Measurements from ENCODE around the gene RPL18. TPM values are rescaled to one million over a fixed set of nuclear protein-coding genes. Genes with fewer than 3 reads are reported as not detected.

RPL18 gene
- total RNA-seq, 1 donor from 2014 or later: 997 TPM

DNA sequence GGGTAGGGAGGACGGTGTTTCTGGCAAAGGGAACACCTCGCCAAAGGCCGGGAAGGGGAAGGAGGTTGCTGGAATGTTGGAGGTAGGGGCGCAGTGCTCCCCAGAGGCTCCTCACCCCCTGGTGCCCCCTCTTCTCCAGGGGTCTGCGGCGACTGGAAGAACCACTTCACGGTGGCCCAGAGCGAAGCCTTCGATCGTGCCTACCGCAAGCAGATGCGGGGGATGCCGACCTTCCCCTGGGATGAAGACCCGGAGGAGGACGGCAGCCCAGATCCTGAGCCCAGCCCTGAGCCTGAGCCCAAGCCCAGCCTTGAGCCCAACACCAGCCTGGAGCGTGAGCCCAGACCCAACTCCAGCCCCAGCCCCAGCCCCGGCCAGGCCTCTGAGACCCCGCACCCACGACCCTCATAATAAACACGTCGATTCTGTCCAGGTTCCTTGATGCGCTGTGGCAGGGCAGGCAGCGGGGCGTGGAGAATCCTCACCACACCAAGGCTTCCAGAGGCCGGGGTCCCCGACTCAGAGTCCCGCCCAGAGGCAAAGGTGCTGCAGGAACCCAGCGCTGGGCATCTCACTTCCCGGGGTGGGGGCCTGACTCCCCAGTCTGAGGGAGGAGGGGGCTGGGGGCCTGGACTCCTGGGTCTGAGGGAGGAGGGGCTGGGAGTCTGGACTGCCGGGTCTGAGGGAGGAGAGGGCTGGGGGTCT, 19.8 kb downstream of the RPL18 start:
- ATAC-seq (no peak), DNase-seq (no peak)
- intact Hi-C loops (cut with DNase I): no loop called here

DNA sequence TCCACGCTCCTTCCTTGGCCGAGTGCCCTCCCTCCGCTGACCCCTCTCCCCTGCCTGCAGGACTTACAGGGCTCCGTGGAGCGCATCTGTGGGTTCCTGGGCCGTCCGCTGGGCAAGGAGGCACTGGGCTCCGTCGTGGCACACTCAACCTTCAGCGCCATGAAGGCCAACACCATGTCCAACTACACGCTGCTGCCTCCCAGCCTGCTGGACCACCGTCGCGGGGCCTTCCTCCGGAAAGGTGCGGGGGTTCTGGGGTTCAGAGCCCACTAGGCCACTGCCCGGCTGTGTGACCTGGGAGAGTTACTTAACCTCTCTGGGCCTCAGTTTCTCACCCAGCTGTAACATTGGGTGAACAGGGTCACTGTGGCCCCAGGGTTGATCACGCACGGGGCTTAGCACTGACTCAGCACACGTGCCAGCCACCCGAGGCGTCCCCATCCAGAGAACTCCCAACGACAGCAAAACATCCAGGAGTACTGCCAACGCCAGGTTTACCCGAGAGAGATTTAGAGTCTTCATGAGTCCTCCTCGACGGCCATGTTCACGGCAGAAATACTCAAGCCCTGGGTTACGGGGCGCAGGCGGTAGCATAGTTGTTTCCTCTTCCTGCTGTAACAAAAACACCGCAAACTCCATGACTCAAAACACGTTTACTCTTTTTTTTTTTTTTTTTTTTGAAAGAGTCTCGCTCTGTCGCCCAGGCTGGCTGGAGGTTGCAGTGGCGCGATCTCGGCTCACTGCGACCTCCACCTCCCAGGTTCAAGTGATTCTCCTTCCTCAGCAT, 22.1 kb downstream of the RPL18 start:
- DNase-seq (no peak), ATAC-seq (peak in 1 of 2 donors; percentile 9)

More for the DNA sequence above, 19.8 kb downstream of the RPL18 start:
- Histone ChIP-seq H3K9me3 (no peaks in the 10 kb centered on the region), H3K4me3 (no peak overlapping the region), H3K4me1 (no peaks in the 10 kb centered on the region), H3K27me3 (ENCODE audit: low read depth) (no peaks in the 10 kb centered on the region), H3K36me3 (no peaks in the 10 kb centered on the region), H3K27ac (no peak overlapping the region)
- TF ChIP-seq, protein P1, sequence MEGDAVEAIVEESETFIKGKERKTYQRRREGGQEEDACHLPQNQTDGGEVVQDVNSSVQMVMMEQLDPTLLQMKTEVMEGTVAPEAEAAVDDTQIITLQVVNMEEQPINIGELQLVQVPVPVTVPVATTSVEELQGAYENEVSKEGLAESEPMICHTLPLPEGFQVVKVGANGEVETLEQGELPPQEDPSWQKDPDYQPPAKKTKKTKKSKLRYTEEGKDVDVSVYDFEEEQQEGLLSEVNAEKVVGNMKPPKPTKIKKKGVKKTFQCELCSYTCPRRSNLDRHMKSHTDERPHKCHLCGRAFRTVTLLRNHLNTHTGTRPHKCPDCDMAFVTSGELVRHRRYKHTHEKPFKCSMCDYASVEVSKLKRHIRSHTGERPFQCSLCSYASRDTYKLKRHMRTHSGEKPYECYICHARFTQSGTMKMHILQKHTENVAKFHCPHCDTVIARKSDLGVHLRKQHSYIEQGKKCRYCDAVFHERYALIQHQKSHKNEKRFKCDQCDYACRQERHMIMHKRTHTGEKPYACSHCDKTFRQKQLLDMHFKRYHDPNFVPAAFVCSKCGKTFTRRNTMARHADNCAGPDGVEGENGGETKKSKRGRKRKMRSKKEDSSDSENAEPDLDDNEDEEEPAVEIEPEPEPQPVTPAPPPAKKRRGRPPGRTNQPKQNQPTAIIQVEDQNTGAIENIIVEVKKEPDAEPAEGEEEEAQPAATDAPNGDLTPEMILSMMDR (IDR thresholded peaks at IDR 0.05): no peak

GRCh38 chr19:48596237-48596636, 22.7 kb downstream of the RPL18 start:
- Histone ChIP-seq H3K36me3 (no peaks in the 10 kb centered on the region), H3K4me1 (no peaks in the 10 kb centered on the region), H3K27ac (no peak overlapping the region), H3K9me3 (no peaks in the 10 kb centered on the region), H3K27me3 (ENCODE audit: low read depth) (no peaks in the 10 kb centered on the region), H3K4me3 (no peak overlapping the region)
- DNase-seq: no peak
- intact Hi-C loops (cut with DNase I): no loop called here
- TF ChIP-seq, protein P1 (IDR thresholded peaks at IDR 0.05): no peak
- ATAC-seq: no peak

More for the DNA sequence above, 22.1 kb downstream of the RPL18 start:
- intact Hi-C loops (cut with DNase I): no loop called here
- TF ChIP-seq, protein P1 (IDR thresholded peaks at IDR 0.05): no peak
- Histone ChIP-seq H3K9me3 (no peaks in the 10 kb centered on the region), H3K4me3 (no peak overlapping the region), H3K36me3 (no peaks in the 10 kb centered on the region), H3K27me3 (ENCODE audit: low read depth) (no peaks in the 10 kb centered on the region), H3K4me1 (no peaks in the 10 kb centered on the region), H3K27ac (no peak overlapping the region)

DNA sequence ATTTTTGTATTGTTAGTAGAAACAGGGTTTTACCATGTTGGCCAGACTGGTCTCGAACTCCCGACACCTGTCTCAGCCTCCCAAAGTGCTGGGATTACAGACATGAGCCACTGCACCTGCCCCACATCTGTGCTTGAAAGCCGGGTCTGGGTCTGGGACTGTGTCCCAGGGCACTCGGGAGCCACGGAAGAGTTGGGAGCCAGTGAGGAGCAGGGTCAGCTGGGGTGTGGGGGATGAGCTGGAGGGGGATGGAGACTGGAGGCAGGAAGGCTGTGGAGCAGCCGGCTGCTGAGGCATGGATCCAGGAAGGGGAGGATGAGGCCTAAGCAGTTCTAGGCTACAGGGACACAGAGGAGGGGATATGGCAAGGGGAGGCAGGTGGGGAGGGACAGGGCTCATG, 23.1 kb downstream of the RPL18 start:
- ATAC-seq: no peak
- Histone ChIP-seq H3K9me3 (no peaks in the 10 kb centered on the region), H3K4me1 (no peaks in the 10 kb centered on the region), H3K36me3 (no peaks in the 10 kb centered on the region), H3K27me3 (ENCODE audit: low read depth) (no peaks in the 10 kb centered on the region), H3K4me3 (no peak overlapping the region), H3K27ac (no peak overlapping the region)
- intact Hi-C loops (cut with DNase I): no loop called here
- TF ChIP-seq, protein P1 (IDR thresholded peaks at IDR 0.05): no peak
- DNase-seq: no peak

DNA sequence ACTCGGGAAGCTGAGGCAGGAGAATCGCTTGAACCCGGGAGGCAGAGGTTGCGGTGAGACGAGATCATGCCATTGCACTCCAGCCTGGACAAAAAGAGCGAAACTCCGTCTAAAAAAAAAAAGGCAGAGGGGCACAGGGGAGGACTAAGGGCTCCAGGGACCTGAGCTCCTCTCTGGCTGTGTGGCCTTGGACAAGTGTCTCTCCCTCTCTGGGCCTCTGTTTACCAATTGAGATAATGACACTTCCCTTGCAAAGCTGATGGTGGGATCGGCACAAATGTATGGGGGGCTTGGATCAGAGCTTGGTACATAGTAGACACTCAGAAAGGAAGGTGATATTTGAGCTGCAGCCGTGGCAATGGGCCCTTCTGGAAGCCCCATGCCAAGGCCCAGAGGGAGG, 23.8 kb downstream of the RPL18 start:
- intact Hi-C loops (cut with DNase I): no loop called here
- Histone ChIP-seq H3K27ac (no peak overlapping the region), H3K9me3 (no peaks in the 10 kb centered on the region), H3K4me3 (no peak overlapping the region), H3K4me1 (no peaks in the 10 kb centered on the region), H3K36me3 (no peaks in the 10 kb centered on the region), H3K27me3 (ENCODE audit: low read depth) (no peaks in the 10 kb centered on the region)
- TF ChIP-seq, protein P1 (IDR thresholded peaks at IDR 0.05): no peak
- no peak for DNase-seq
- no peak for ATAC-seq

Data from lower lobe of right lung (tissue), 2 donors.